CD4-positive, alpha-beta T cell (primary cell): ENCODE results near the gene IL1F10. TPM values are rescaled to one million over a fixed set of nuclear protein-coding genes. Genes with fewer than 3 reads are reported as not detected.

Source experiments
- ATAC-seq: fragments of 200-7000 bp; cut with Tn5 transposase; one replicate; pipeline ENCODE4 v1.10.0; 2022; ENCODE audit warnings: mild to moderate bottlenecking; ENCODE audit not compliant: poor library complexity
- CTCF ChIA-PET: fragments of 350-600 bp; sonication (Branson Sonifier 250); formaldehyde crosslinking; loops from one replicate; lab custom pipeline; 2021; ENCODE audit warnings: antibody characterized with exemption, inconsistent platforms; lab: Charles Lee
- POLR2A ChIA-PET: fragments of 350-600 bp; sonication (Branson Sonifier 250); formaldehyde crosslinking; loops from one replicate; lab custom pipeline; 2021; ENCODE audit warnings: antibody characterized with exemption, inconsistent platforms; lab: Charles Lee
- DNase-seq, 14 experiments: peaks; one replicate each; pipeline ENCODE4 v3.0.0-alpha.2; 2013 to 2020; ENCODE audit warnings: mixed read lengths in 2 of 14
- H3K27ac ChIP-seq, 2 donors: one replicate each; pipeline versions ENCODE4 v1.5.1 to v1.7.0; 2013; ENCODE audit warnings: low read length in 2 of 2, low read depth in 1 of 2, mild to moderate bottlenecking in 1 of 2
- H3K27me3 ChIP-seq, 2 experiments: 1 replicate in 1 of 2; 2 replicates in 1 of 2; pipeline versions ENCODE4 v1.6.1 to v1.7.0; 2013; ENCODE audit warnings: low read length in 2 of 2, control low read depth in 1 of 2, mild to moderate bottlenecking in 1 of 2, moderate library complexity in 1 of 2; ENCODE audit not compliant: insufficient read depth in 2 of 2, control insufficient read depth in 1 of 2
- H3K36me3 ChIP-seq: one replicate; pipeline ENCODE4 v1.6.1; 2013; ENCODE audit warnings: low read length, control low read depth; ENCODE audit not compliant: insufficient read depth
- H3K4me1 ChIP-seq: one replicate; pipeline ENCODE4 v1.6.1; 2013; ENCODE audit warnings: low read length, control low read depth; ENCODE audit not compliant: insufficient read depth
- H3K4me3 ChIP-seq: one replicate; pipeline ENCODE4 v1.5.1; 2013; ENCODE audit warnings: mild to moderate bottlenecking, low read length, moderate library complexity
- H3K9me3 ChIP-seq, 2 experiments: 1 replicate in 1 of 2; 2 replicates in 1 of 2; pipeline versions ENCODE4 v1.6.1 to v1.7.0; 2013; ENCODE audit warnings: low read length in 2 of 2, mild to moderate bottlenecking in 2 of 2, control low read depth in 1 of 2, moderate library complexity in 1 of 2; ENCODE audit not compliant: control insufficient read depth in 1 of 2, insufficient read depth in 1 of 2
- H3K27ac Mint-ChIP-seq: one replicate; pipeline ENCODE4 v1.8.0; 2020; ENCODE audit warnings: mixed read lengths
- H3K27me3 Mint-ChIP-seq: one replicate; pipeline ENCODE4 v1.8.0; 2021; ENCODE audit warnings: mixed read lengths
- H3K36me3 Mint-ChIP-seq: one replicate; pipeline ENCODE4 v1.8.0; 2021; ENCODE audit warnings: low read depth, mixed read lengths
- H3K4me1 Mint-ChIP-seq: one replicate; pipeline ENCODE4 v1.8.0; 2021; ENCODE audit warnings: low read depth, mixed read lengths
- H3K4me3 Mint-ChIP-seq: one replicate; pipeline ENCODE4 v1.8.0; 2020; ENCODE audit warnings: mild to moderate bottlenecking, mixed read lengths
- H3K9me3 Mint-ChIP-seq: one replicate; pipeline ENCODE4 v1.8.0; 2020; ENCODE audit warnings: mixed read lengths
- CTCF ChIP-seq: fragments of 200-600 bp; IDR thresholded peaks from one replicate; pipeline ENCODE4 v1.8.0; 2022; ENCODE audit warnings: antibody characterized with exemption, mild to moderate bottlenecking
- intact Hi-C, 2 experiments: fragments of 100-400 bp; cut with DNase I in 1 of 2; cut with micrococcal nuclease in 1 of 2; formaldehyde crosslinking; loops; one replicate each; pipeline versions ENCODE4 v1.15.1 to v1.9.0; 2023 to 2025; cut with DNase I, micrococcal nuclease
- total RNA-seq, 174 experiments: library from RNA in 2 of 174; stranded (reverse) in 2 of 174; gene quantifications; one replicate each; pipeline ENCODE4 v1.2.3 and lab custom pipeline; 2021 to 2026

IL1F10 gene
- total RNA-seq, 2 experiments from 2014 or later = not detected

- CTCF ChIA-PET = no interaction called here
- peaks cover 6 to 12% of the 10 kb centered on the region in 2 experiments for H3K27me3 ChIP-seq
- Mint-ChIP-seq H3K27ac (no peak overlapping the region), H3K27me3 (peaks cover 4% of the 10 kb centered on the region), H3K4me1 (no peaks in the 10 kb centered on the region), H3K9me3 (no peaks in the 10 kb centered on the region), H3K36me3 (no peaks in the 10 kb centered on the region), H3K4me3 (no peak overlapping the region)
- POLR2A ChIA-PET = no interaction called here
- intact Hi-C loops = no loop called here
- no peaks in the 10 kb centered on the region for H3K36me3 ChIP-seq
- no peak for ATAC-seq
- TF ChIP-seq CTCF = no peak
- H3K9me3 ChIP-seq = no peaks in the 10 kb centered on the region
- no peaks in the 10 kb centered on the region for H3K4me1 ChIP-seq
- H3K27ac ChIP-seq = no peak overlapping the region
- DNase-seq = no peak
- H3K4me3 ChIP-seq = no peak overlapping the region
Measured at GRCh38 chr2:113028112-113028511, 39.7 kb upstream of the IL1F10 start.

GRCh38 chr2:113032737-113033136 is 35.0 kb upstream of the IL1F10 start:
- CTCF ChIA-PET = no interaction called here
- intact Hi-C loops = no loop called here

GRCh38 chr2:113034016-113034415 is 33.8 kb upstream of the IL1F10 start:
- intact Hi-C loops = no loop called here
- H3K9me3 Mint-ChIP-seq = no peaks in the 10 kb centered on the region
- H3K36me3 Mint-ChIP-seq = no peaks in the 10 kb centered on the region
- no peak overlapping the region for H3K4me3 Mint-ChIP-seq
- H3K4me1 Mint-ChIP-seq = no peaks in the 10 kb centered on the region
- ChIA-PET POLR2A (no interaction called here), CTCF (no interaction called here)
- no peak overlapping the region for H3K27ac ChIP-seq
- H3K27me3 ChIP-seq = peaks cover 0 to under 1% of the 10 kb centered on the region in 2 experiments
- H3K27me3 Mint-ChIP-seq = peaks cover 4% of the 10 kb centered on the region
- no peak for TF ChIP-seq CTCF
- H3K36me3 ChIP-seq = no peaks in the 10 kb centered on the region
- ATAC-seq (no peak), DNase-seq (no peak)
- no peak overlapping the region for H3K27ac Mint-ChIP-seq
- no peaks in the 10 kb centered on the region for H3K4me1 ChIP-seq
- H3K4me3 ChIP-seq = no peak overlapping the region
- no peaks in the 10 kb centered on the region for H3K9me3 ChIP-seq

More at GRCh38 chr2:113032737-113033136, 35.0 kb upstream of the IL1F10 start:
- no peaks in the 10 kb centered on the region for H3K4me1 ChIP-seq
- ATAC-seq (no peak), DNase-seq (no peak)
- Mint-ChIP-seq H3K4me1 (no peaks in the 10 kb centered on the region), H3K36me3 (no peaks in the 10 kb centered on the region), H3K27me3 (peaks cover 4% of the 10 kb centered on the region), H3K9me3 (no peaks in the 10 kb centered on the region), H3K27ac (no peak overlapping the region), H3K4me3 (no peak overlapping the region)
- POLR2A ChIA-PET = no interaction called here
- H3K9me3 ChIP-seq = no peaks in the 10 kb centered on the region
- no peaks in the 10 kb centered on the region for H3K36me3 ChIP-seq
- H3K4me3 ChIP-seq = no peak overlapping the region
- H3K27ac ChIP-seq = no peak overlapping the region
- no peak for TF ChIP-seq CTCF
- H3K27me3 ChIP-seq = peaks cover 6 to 7% of the 10 kb centered on the region in 2 experiments
